Tibial artery (tissue), 4 donors: ENCODE measurements around the gene IVD.

Source experiments
- DNase-seq, 2 donors: peaks; one replicate each; pipeline ENCODE4 v3.0.0-alpha.2; 2019
- H3K27ac ChIP-seq, 2 donors: fragments of 200-600 bp; sonication (generic) in 1 of 2; 1 replicate in 1 of 2; 2 replicates in 1 of 2; pipeline ENCODE4 v1.5.1; 2018 to 2019; ENCODE audit warnings: mild to moderate bottlenecking in 1 of 2
- H3K27me3 ChIP-seq, 2 donors: fragments of 200-600 bp; sonication (generic) in 1 of 2; one replicate each; pipeline versions ENCODE4 v1.5.1 to v1.6.0; 2016 to 2019
- H3K36me3 ChIP-seq, 3 donors: fragments of 200-600 bp; sonication (generic) in 2 of 3; one replicate each; pipeline ENCODE4 v1.5.1; 2016 to 2019; ENCODE audit warnings: mild to moderate bottlenecking in 2 of 3
- H3K4me1 ChIP-seq, 4 donors: fragments of 200-600 bp; sonication (generic) in 2 of 4; 1 replicate in 3 of 4; 2 replicates in 1 of 4; pipeline ENCODE4 v1.5.1; 2016 to 2019
- H3K4me3 ChIP-seq, 2 donors: fragments of 200-600 bp; sonication (generic) in 1 of 2; 1 replicate in 1 of 2; 2 replicates in 1 of 2; pipeline ENCODE4 v1.5.1; 2018 to 2019; ENCODE audit warnings: mild to moderate bottlenecking in 2 of 2
- H3K9me3 ChIP-seq, 3 donors: fragments of 200-600 bp; sonication (generic) in 1 of 3; one replicate each; pipeline ENCODE4 v1.5.1; 2016 to 2019
- intact Hi-C: fragments of 100-400 bp; cut with DNase I; formaldehyde crosslinking; loops from one replicate; pipeline ENCODE4 v1.15.0; 2023; ENCODE audit warnings: low total_unique reads
- TF ChIP-seq, protein P1 (sequence below), 2 experiments: fragments of 200-600 bp in 1 of 2; fragments of 450-650 bp in 1 of 2; IDR thresholded peaks; one replicate each; pipeline ENCODE4 v1.5.1; 2017 to 2019; ENCODE audit warnings: antibody characterized with exemption in 2 of 2, mild to moderate bottlenecking in 1 of 2, moderate library complexity in 1 of 2

Gene IVD

DNA sequence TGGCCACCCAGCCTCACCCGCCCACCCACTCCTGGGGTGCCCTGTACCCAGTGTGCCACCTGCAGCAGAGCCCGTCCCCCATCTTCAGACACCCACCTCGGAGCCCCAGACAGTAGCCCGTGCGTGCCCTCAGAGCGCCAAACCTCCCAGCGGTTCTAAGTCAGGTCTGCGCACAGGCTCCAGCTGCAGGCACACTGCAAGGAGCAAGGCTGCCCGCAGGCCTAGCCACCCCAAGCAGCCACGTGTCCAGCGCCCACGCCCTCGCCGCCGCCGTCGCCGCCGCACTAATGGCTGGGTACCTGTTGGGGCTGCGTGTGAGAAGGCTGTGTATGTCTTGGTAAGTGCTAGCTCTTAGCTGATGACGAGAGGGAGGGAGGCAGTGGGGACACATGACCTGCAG lies 56.4 kb downstream of the IVD start:
- Histone ChIP-seq H3K9me3 (no peaks in the 10 kb centered on the region), H3K4me3 (no peak overlapping the region), H3K27ac (no peak overlapping the region), H3K27me3 (no peaks in the 10 kb centered on the region), H3K36me3 (peaks cover 37 to 86% (median 61%) of the 10 kb centered on the region in 3 donors), H3K4me1 (no peaks in the 10 kb centered on the region)
- DNase-seq = no peak
- TF ChIP-seq, protein P1, sequence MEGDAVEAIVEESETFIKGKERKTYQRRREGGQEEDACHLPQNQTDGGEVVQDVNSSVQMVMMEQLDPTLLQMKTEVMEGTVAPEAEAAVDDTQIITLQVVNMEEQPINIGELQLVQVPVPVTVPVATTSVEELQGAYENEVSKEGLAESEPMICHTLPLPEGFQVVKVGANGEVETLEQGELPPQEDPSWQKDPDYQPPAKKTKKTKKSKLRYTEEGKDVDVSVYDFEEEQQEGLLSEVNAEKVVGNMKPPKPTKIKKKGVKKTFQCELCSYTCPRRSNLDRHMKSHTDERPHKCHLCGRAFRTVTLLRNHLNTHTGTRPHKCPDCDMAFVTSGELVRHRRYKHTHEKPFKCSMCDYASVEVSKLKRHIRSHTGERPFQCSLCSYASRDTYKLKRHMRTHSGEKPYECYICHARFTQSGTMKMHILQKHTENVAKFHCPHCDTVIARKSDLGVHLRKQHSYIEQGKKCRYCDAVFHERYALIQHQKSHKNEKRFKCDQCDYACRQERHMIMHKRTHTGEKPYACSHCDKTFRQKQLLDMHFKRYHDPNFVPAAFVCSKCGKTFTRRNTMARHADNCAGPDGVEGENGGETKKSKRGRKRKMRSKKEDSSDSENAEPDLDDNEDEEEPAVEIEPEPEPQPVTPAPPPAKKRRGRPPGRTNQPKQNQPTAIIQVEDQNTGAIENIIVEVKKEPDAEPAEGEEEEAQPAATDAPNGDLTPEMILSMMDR (IDR thresholded peaks at IDR 0.05) = no peak
- intact Hi-C loops = no loop called here

DNA sequence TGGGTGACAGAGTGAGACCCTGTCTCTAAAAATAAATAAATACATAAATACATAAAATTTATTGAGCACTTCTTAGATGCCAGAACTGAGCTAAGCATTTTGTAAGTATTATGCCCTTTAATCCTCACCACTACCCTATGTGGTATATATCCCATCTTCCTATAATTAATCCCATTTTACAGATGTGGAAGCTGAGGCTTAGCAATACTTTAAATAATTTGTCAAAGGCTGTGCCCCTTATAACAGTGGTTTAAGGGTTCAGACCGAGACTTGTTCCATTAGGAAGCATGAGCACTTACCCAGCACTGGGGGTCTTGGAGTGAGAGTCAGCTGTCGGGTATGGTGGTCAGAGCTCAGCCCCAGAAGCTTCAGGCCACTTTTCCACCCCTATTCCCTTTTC lies 57.7 kb downstream of the IVD start:
- no peak for DNase-seq
- peaks cover 37 to 92% (median 61%) of the 10 kb centered on the region in 3 donors for H3K36me3 ChIP-seq

DNA sequence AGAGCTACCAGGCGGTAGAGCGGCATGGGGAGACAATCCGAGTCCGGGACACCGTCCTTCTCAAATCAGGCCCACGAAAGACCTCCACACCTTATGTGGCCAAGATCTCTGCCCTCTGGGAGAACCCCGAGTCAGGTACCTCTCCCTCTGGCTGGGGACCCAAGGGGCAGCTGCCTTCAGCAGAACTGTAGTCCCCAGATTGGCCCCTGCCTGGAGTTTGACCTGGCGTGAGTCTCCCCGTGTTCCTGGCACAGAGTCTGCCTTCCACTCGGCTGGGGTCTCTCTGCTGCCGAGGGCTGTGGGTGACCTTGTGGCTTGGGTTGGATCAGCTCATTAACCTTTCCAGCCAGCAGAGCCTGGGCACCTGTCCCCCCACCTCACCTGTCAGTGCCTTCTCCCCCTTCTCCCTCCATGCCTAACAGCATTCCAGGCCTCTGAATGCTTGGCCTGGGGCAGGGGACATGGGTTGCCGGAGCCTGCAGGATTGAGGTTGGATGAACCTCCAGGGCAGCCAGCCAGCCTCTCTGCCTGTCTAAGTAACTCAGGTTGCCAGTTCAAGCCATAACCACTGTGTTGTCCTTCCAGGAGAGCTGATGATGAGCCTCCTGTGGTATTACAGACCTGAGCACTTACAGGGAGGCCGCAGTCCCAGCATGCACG lies 58.4 kb downstream of the IVD start:
- H3K27ac ChIP-seq = no peak overlapping the region
- intact Hi-C loops = no loop called here
- H3K9me3 ChIP-seq = no peaks in the 10 kb centered on the region
- peaks cover 31 to 85% (median 57%) of the 10 kb centered on the region in 3 donors for H3K36me3 ChIP-seq
- no peaks in the 10 kb centered on the region for H3K4me1 ChIP-seq
- no peak overlapping the region for H3K4me3 ChIP-seq
- no peak for DNase-seq
- TF ChIP-seq, protein P1 (IDR thresholded peaks at IDR 0.05) = no peak
- no peaks in the 10 kb centered on the region for H3K27me3 ChIP-seq

More for the DNA sequence above, 57.7 kb downstream of the IVD start:
- H3K27ac ChIP-seq = no peak overlapping the region
- no peak overlapping the region for H3K4me3 ChIP-seq
- intact Hi-C loops = no loop called here
- H3K9me3 ChIP-seq = no peaks in the 10 kb centered on the region
- no peaks in the 10 kb centered on the region for H3K27me3 ChIP-seq
- H3K4me1 ChIP-seq = no peaks in the 10 kb centered on the region
- TF ChIP-seq, protein P1 (IDR thresholded peaks at IDR 0.05) = no peak

DNA sequence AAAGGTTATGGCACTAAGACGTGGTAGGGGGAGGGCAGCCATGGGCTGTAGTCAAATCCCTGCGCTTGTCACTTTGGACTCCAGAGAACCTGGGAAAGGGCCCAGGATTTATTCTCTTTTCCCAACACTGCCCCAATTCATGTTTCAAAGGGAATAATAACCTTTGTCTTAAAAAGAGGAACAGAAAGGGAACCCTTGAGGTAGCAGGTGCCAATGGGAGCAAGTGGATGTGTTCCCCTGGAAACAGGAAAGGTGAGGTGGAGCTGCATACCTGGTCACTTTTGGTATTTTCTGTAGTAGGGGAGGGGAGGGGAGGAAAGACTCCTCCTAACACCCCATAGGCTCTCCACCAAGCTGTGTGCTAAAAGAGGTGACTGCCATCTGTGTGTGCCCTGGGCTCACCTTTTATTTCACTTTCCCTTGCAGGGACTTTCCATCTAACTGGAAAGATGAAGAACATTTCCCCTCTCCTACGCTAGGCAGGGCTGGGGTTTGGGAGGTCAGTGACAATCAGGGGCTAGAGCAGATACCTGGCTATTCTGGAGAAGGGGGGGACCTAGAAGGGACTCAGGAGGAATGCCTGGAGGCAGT lies 59.1 kb downstream of the IVD start:
- no peaks in the 10 kb centered on the region for H3K4me1 ChIP-seq
- H3K36me3 ChIP-seq = peaks cover 24 to 78% (median 51%) of the 10 kb centered on the region in 3 donors
- no peak overlapping the region for H3K4me3 ChIP-seq
- intact Hi-C loops = no loop called here
- H3K27ac ChIP-seq = no peak overlapping the region
- H3K9me3 ChIP-seq = no peaks in the 10 kb centered on the region
- H3K27me3 ChIP-seq = no peaks in the 10 kb centered on the region
- TF ChIP-seq, protein P1 (IDR thresholded peaks at IDR 0.05) = no peak
- no peak for DNase-seq

DNA sequence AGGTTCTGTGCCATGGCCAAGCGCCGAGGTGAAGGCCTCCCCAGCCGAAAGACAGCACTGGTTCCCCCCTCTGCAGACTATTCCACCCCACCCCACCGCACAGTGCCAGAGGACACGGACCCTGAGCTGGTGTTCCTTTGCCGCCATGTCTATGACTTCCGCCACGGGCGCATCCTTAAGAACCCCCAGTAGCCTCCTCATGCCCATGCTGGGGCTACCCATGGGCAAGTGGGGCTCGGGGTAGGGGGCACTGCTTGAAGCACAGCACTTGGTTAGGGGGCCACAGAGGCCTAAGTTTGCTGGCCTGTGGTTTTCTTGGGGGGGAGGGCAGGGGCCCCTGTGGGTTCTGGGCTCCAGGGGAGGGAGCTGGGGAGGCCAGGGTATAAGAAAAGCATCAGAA lies 60.3 kb downstream of the IVD start:
- Histone ChIP-seq H3K27me3 (no peaks in the 10 kb centered on the region), H3K36me3 (peaks cover 22 to 66% (median 49%) of the 10 kb centered on the region in 3 donors), H3K27ac (no peak overlapping the region), H3K4me1 (peaks cover 0 to 8% (median 4%) of the 10 kb centered on the region in 4 donors), H3K4me3 (no peak overlapping the region), H3K9me3 (no peaks in the 10 kb centered on the region)
- DNase-seq = no peak
- intact Hi-C loops = no loop called here
- TF ChIP-seq, protein P1 (IDR thresholded peaks at IDR 0.05) = no peak
